Dermis lymphatic vessel endothelial cell (primary cell): ENCODE measurements around the gene ITGB4. TPM values are rescaled to one million over a fixed set of nuclear protein-coding genes. Genes with fewer than 3 reads are reported as not detected.

Source experiments
- total RNA-seq: library from RNA; depleted of rRNA; stranded (reverse); fragments of >200 nt; gene quantifications from 2 replicates; pipeline ENCODE4 v1.2.1, GENCODE V29; 2014

ITGB4 gene
- total RNA-seq = 25.7 and 65.7 TPM in 2 replicates

DNA sequence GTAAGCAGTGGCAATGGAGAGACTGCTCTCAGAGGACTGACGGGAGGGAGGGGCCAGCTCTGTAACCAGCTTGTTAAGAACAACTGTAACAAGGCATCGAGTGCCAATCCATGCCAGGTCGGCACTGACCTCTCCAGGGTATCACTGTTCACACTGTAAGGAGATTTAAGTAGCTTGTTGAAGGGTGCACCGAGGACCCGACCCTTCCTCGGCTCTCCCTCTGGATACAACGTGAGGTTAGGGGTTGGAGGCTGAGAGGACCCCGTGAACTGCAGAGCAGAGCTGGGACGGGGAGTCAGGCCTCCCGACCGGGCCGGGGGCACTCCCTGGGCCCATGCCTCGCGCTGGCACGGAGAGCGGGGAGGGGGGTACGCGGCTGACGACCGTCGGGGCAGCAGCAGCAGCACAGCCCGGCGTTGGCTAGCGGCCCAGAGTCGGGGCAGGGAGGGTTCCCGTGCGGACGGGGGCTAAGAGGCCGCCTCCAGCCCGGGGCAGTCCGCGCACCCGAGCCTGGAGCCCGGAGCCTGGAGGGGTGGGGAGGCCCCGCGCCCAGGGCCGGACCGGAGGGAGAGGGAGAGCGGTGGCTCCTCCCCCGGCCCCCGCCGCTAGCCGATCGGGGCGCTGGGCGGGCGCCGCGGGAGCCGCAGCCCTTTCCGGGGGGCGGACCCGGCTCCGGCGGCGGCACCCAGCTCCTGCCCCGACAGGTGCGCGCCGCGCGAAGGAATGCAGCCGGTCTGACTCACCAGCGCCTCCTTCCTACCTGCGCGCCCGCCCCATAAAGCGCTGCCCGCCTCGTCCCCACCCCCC, at the start of gene ITGB4:
Gene ITGB4 (plus strand): TSS at position 804 of the 807 bp plus-strand sequence. CDS start 3,245 bp downstream, outside the sequence.

DNA sequence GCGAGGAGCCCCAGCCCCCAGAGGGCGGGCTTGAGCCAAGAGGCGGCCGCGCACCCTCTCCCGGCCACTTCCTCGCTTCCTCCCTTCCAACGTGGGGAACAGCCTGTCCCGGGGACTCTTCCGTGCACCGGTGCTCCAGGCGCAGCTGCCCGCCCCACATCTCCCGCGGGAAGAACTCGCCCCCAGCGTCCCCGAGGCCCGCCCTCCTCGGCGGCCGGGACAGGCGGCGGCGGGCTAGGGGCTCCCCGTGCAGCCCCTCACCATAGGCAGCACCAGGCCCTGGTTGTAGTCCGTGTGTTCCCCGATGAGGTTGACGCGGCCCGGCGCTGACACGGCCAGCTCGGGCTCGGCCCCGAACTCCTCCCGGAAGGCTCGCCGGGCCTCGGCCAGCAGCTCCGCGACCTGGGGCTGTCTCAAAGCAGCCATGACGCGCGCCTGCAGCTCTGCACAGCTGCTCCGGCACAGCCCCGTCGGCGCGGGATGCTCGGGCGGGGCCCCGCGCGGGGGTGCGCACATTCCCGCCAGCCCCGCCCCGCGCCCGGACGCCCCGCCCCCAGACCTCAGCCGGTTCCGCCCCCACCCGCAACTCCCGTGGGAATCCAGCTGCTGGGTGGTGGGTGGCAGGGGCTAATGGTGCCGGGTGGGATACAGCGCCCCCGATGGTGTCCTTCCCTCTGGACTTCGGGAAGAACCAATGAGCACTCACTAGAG, 43.6 kb downstream of the ITGB4 start, which contains the start of gene GALK1:
Gene GALK1 (minus strand): TSS at position 482 of the 711 bp plus-strand sequence. CDS start 56 bp downstream, at position 426.

DNA sequence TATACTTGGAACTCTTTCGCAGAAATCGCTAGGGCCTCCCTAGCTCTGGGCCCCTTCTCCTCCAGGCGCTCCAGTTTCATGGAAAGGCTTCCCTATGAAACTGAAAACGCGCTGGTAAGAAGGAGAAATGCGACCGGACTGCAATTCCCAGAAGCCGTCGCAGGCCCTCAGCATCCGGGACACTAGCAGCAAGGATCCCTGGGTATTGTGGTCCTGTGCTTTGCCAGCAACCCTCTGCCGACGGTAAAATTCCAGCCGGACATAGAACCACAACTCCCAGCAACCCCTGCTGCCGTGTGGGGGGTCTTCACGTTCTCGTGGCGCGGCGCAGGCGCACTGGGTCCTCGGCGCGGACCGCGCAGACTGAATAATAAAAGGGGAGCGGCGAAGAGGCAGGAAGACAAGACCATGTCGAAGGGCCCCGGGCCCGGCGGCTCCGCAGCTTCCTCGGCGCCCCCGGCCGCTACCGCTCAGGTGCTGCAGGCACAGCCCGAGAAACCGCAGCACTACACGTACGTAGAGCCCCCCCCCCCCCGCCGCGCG, 63.3 kb downstream of the ITGB4 start, which contains the start of gene UNK:
Gene UNK (plus strand): TSS at position 334 of the 543 bp plus-strand sequence. CDS start 75 bp downstream, at position 409.

Other genes starting within 250 kb of the ITGB4 start
- 8.6 and 9.9 TPM in 2 replicates for gene CASKIN2, start 205.9 kb upstream of the ITGB4 start, total RNA-seq
- 9.4 and 10.3 TPM in 2 replicates for gene TSEN54, start 204.9 kb upstream of the ITGB4 start, total RNA-seq
- gene LLGL2, start 195.8 kb upstream of the ITGB4 start, total RNA-seq = 10.5 and 15.0 TPM in 2 replicates
- gene MYO15B, start 133.7 kb upstream of the ITGB4 start, total RNA-seq = 10.7 and 13.9 TPM in 2 replicates
- gene SMIM5, start 88.0 kb upstream of the ITGB4 start, total RNA-seq = 0.09 and 0.11 TPM in 2 replicates
- 11.0 and 11.2 TPM in 2 replicates for gene RECQL5, start 54.3 kb upstream of the ITGB4 start, total RNA-seq
- 41.2 and 49.5 TPM in 2 replicates for gene SAP30BP, start 54.1 kb upstream of the ITGB4 start, total RNA-seq
- 76.1 and 88.5 TPM in 2 replicates for gene GALK1, start 43.7 kb downstream of the ITGB4 start, total RNA-seq
- 7.3 and 11.2 TPM in 2 replicates for gene UNK, start 63.3 kb downstream of the ITGB4 start, total RNA-seq
- gene UNC13D, start 122.9 kb downstream of the ITGB4 start, total RNA-seq = 2.5 and 7.9 TPM in 2 replicates
- gene WBP2, start 133.9 kb downstream of the ITGB4 start, total RNA-seq = 23.1 and 37.1 TPM in 2 replicates
- gene TRIM47, start 157.1 kb downstream of the ITGB4 start, total RNA-seq = 37.6 and 61.4 TPM in 2 replicates
- gene TRIM65, start 175.5 kb downstream of the ITGB4 start, total RNA-seq = 19.3 and 24.2 TPM in 2 replicates
- 26.8 and 28.9 TPM in 2 replicates for gene MRPL38, start 183.4 kb downstream of the ITGB4 start, total RNA-seq
- 2.6 and 2.9 TPM in 2 replicates for gene FBF1, start 219.6 kb downstream of the ITGB4 start, total RNA-seq